ENCODE results near the gene TRMT10C. TPM values are rescaled to one million over a fixed set of nuclear protein-coding genes. Genes with fewer than 3 reads are reported as not detected.
"Not testable (repeated sequence)": the region's sequence is repeated elsewhere in the genome, so short reads cannot be mapped to it uniquely, and the experiment has no call there.

The TRMT10C gene
- 39.6 and 61.0 TPM in 2 replicates for total RNA-seq

DNA sequence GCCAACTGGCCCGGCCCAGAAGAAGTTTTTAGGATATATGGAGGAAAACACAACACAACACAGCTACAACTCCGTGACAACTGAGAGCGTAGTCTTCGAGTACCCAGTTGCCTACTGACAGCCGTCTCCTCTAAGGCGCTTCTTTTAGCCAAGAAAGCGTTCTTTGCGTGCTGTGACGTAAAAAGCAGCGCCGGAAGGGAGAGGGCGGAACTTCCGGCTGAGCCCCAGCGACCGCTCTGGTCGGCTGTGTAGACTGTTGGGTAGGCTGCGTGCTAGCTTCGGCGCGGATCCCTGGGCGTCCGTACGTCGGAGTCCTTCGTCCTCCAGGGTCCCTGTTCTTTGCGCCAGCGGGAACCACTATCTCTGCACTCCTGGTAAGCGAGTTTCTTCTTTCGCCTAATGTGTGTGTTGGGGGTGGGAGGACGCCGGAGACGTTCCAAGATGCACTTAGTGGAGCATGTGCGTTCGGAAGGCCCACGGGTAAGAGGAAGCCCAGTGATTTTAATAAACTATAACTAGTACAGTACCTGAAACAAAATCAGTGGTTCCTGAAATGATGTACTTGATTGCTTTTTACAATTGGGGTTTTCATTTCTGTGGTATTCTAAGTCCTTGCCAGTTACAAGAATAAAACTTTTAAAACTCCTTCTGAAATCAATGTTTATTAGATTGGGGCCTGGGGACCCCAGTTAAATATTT is at the start of gene TRMT10C:
Gene TRMT10C, plus strand, starts transcription at position 239 of the 699 bp plus-strand sequence. CDS start 2,914 bp downstream, outside the sequence.
- peak; percentile 86 for DNase-seq (ENCODE audit: low read depth)

DNA sequence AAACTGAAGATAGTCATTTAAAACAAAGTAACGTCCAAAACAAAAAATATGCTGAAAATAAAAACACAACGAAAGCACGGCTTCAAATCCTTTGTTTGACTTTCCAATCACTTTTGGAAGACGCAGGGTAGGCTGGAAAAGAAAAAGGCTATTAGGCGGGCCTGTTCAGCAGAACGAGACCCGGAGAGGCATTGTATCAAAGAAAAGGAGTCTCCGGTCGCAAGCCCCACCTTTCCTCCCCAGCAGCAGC is 49.3 kb upstream of the TRMT10C start:
- DNase-seq (ENCODE audit: low read depth), result no peak

DNA sequence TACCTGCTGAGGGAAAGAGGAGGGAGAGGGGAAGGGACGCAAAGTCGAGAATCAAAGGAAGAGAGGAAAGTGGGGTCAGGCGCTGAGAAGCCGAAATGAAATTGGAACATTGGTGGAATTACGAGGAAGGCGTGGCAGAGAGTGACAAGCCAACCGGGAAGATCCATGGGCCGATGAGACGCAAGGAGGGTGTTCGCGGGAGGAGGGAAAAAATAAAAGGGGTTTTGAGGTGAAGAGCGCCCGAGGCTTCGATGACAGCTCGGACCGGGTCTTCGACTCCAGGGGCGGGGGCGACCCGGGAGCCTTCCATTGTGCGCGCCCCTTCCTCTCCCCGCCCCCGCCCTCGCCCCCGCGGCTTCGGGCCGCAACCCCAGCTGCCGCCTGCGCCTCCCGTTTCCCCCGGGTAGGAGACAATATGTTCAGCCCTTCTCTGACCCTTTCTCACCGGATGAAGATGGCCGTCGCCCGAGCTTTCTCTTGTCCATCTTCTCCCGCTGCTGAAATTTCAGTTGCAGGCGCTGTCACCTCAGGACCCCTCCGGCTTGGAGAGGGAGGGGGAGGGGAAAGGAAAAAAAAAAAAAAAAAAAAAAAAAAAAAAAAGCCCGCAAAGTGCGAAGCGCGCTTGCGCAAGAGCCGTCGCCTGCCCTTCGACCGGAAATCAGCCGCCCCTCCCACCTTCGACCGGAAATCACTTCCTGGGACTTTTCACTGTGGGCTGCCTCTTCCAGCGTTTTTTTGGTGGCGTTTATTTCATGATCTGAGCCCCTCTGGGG is 48.8 kb upstream of the TRMT10C start, which contains the start of gene SENP7:
Gene SENP7, minus strand, starts transcription at position 567 of the 773 bp plus-strand sequence. Its CDS starts 82 bp downstream, at position 485.
- DNase-seq (ENCODE audit: low read depth), result peak; percentile 68

DNA sequence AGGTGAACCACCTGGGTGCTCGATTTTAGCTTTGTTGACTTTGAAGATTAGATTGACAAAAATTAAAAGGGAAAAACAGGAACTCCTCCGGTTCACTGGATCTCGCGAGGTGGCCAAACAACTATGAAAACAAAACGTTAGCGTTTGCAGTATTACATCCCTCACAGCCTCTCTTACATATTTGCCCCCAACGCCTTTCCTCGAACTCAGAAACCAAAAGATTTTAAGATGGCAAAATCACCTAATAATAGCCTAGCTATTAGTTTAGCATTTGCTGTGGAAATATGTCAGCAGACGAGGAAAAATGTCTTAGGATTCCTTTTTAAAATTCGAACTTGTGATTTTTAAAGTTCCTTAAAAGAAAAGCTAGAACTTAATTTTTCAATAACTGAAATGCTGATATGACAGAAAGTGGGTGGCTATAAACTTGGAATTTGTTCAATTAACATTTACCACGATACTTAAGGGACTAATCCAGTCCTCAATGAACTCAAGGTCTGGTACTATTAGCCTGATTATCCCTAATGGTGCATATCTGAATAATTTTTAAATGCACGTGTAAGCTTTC is 48.2 kb upstream of the TRMT10C start:
- DNase-seq (ENCODE audit: low read depth), result no peak

DNA sequence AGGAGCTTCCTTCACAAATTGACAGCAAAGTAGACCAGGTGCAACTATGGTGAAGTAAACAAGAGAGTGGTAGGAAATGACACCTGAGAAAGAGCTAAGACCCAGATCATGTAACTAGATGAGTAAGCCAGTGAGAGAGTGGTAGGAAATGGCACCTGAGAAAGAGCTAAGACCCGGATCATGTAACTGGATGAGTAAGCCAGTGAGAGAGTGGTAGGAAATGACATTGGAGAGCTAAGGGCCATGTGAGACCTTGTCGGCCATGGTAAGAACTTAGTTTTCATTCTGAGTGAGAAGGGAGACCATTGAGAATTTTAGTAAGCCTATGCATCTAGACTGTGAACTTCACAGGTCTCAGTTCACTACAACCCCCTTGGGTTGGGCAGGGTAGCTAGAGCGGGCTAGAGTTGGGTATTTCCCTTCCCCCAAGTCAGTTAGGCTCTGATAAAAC is 43.2 kb upstream of the TRMT10C start:
- peak; percentile 71 for DNase-seq (ENCODE audit: low read depth)

DNA sequence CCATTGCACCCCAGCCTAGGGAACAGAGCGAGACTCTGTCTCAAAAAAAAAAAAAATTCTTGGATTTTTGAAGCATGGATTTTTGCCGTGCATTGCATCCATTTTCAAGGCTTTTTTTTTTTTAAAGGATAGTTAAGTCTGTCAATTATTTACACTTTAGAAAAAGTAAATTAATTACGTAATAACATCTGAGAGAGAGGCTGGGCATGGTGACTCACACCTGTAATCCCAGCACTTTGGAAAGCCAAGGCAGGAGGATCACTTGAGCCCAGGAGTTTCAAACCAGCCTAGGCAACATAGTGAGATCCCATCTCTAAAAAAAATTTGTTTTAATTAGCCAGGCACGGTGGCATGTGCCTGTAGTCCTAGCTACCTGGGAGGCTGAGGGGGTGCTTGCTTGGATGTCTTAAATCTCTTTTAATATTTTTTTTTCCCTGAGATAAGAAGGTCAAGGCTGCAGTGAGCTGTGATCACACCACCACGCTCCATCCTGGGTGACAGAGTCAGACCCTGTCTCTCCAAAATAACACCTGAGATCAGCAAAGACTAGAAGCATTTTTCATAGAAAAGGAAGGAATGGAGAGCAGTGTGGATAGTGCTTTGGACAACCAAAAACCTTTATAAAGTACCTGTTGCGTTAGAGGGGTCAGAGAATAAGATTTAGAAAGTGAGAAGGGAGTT is 41.8 kb upstream of the TRMT10C start:
- peak; percentile 89 for DNase-seq (ENCODE audit: low read depth)

DNA sequence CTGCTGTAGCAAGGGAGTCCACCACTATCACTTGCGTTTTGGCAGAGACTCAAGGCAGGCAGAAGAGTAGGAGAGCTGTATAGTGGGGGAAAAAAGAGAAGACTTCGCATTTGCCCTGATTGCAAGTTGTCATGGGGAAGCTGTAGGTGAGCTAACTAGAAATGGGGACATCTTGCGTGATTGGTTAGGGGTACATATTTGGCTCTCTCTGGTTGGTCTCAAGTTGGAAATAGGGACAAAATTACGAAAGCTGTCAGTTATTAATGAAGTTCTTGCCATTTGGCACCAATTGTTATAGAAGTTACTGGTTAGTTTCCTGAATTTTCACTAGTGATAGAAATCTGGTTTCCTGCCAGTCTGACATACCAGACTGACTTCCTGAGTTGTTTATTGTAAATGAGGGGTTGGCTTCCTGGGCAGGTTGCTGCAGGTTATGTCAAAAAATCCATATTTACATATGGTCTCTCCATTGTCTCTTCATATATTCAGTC is 40.4 kb upstream of the TRMT10C start:
- no peak for DNase-seq (ENCODE audit: low read depth)

DNA sequence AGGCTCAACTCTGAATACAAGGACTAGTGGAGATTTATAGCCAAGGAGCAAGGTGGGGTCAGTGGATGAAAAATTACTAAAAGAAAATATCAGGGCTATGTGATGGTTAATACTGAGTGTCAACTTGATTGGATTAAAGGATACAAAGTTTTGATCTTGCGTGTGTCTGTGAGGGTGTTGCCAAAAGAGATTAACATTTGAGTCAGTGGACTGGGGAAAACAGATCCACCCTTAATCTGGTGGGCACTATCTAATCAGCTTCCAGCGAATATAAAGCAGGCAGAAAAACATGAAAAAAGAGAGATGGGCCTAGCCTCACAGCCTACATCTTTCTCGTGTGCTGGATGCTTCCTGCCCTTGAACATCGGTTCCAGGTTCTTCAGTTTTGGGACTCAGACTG is 34.2 kb upstream of the TRMT10C start:
- no peak for DNase-seq (ENCODE audit: low read depth)

DNA sequence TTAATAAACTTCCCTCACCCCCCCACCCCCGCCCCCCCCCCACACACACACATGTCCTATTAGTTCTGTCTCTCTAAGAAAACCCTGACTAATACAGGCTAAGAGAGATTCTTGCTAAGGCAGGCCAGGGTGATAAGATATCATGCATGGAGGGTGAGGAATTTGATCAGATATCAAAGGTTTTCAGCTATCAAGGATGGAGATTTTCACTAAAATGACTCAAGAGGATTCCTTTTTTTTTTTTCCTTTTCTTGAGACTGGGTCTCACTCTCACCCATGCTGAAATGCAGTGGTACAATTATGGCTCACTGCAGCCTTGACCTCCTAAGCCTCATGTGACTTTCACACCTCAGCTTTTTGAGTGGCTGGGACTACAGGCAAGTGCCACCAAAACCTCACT is 33.8 kb upstream of the TRMT10C start:
- no peak for DNase-seq (ENCODE audit: low read depth)

DNA sequence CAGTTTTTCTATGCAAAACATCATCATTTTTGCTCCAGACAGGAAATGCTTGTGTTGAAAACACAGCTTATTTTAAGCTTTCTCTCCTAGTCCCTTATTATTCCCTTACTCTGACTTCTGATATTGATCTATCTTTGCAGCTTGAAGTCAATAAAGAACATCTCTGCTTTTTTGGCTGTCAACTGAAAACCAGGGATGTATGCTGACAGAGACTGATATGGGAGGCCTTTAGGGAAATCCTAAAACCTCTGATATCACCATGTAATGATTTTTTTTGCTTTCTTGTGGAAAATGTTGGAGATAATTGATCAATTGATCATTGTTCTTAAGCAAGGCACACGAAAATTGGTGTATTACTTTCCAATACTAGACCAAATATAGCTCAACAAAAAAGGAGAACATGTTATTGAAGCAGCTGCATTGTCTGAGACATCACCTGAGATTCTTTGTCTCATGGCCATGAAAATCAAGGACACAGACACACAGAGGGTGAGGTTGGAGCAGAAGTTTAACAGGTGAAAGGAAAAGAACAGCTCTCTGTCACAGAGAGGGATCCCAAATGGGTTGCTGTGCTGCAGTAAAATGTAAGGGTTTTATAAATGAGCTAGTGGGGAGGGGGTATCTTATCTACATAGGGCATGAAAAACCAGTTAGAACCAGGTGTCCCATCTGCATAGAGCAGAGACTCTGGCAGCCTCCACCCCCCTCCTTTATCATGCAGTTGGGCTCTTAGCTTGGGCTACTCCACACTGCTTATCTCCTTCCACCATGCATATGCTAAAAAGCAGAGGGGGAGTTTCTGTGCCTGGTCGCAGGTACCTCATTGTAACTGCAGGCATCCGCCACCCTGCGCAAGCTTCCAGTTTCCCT is 31.6 kb upstream of the TRMT10C start:
- DNase-seq (ENCODE audit: low read depth), result no peak

DNA sequence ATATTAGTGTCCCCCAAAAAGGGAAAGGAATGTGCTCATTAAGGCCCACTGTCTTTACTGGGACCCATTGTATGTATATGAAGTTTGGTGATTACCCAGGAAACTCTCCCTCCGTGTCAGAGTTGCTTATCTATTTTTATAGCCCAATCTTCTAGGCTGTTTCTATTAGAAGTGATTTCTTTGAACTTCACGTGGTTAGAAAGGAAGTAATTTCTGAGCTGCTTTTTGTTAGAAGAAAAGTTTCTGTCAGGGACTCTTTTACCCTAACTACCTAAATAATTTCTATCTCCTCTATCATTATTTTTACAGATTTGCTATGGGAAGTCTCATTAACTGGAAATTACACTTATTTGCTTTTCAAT is 31.0 kb upstream of the TRMT10C start:
- no peak for DNase-seq (ENCODE audit: low read depth)

DNA sequence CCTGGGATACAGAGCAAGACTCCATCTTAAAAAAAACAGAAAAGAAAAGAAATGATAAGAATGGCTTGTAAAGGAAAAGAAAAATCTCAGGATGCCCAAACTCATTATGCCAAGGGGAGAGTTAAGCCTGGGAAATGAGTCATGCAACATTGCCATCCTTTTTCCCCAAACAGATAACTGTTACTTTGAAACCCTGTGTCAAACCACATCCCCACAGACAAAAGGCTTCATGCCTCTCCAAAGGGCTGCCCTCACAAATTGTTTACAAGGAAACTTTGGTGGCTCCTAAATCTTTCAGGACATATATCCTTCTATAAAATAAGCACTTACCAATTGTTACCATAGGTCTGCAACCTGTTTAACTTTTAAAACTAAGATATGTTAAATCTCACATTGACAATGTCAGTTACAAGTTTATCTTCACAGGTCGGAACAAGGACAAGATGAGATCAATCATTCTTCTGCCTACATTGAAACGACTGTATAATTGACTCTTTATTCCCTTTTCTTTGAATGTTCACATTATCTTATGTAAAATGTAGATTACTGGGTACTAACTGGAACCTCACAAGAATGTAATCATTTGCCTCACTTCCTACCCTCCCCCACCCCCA is 30.1 kb upstream of the TRMT10C start:
- DNase-seq (ENCODE audit: low read depth), result peak; percentile 11

DNA sequence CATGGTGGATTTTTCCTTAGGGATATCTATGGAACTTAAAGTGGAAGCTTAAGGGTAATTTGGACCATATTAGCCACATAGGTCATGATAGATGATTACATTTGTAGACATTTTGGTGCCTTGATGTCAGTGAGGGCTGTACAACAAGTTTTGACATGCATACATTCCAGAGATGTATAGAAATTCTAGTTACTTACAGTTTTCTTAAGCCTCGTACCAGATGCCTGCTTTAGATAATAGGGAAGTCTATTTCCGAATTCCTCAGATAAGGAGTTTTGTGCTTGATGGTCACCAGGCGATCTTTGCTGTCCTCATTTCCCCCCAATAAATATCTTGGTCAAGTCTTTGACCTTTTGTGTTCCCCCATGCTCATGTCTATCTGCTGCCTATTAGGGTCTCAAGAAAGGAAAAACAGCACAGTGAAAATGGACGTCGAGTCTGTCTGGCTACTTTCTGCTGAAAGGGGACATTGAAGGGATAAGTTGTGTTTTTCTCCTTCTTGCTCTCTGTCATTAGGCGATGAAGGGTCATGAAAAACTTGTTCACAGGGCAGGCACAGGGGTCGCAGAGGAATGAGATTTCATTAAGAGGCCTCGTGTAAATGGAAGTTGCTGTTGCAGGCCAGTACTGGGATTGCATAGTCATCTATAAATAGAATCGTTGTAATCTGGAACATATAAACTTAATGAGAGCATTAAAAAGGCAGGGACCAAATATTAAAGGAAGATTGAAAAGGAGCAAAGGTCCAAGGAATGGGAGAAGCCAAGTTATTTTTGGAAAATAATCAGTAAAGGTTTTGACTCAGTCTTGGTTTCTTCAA is 28.7 kb upstream of the TRMT10C start:
- DNase-seq (ENCODE audit: low read depth), result no peak

DNA sequence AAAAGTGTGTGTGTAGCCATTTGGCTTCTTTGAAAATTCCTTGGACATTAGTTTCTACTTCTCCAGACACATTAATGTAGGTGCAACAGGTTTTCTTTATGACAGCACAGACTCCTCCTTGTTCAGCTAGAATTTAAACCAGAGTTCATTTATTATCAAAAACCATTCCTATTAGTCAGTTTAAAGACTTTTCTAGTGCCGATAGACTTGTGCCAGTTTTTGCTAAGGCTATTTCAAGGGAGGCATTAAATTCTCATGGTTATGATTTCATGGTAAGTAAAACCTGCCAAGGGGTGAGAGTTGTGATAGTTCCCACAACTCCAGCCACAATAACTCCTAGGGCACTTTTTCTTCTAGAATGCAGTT is 28.1 kb upstream of the TRMT10C start:
- no peak for DNase-seq (ENCODE audit: low read depth)

DNA sequence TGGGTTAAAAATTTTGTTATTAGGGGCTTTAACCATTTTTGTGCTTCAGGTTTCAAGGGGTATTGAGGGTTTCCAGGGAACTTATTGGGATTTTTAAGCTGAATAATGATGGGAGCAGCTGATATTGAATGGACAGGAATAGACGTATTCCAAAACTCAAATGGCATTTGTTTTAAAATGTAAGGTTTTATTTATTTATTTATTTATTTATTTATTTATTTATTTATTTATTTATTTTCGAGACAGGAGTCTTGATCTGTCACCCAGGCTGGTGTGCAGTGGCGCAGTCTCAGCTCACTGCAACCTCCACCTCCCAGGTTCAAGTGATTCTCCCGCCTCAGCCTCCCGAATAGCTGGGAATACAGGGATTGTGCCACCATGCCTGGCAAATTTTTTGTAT is 26.4 kb upstream of the TRMT10C start:
- DNase-seq (ENCODE audit: low read depth), result no peak

DNA sequence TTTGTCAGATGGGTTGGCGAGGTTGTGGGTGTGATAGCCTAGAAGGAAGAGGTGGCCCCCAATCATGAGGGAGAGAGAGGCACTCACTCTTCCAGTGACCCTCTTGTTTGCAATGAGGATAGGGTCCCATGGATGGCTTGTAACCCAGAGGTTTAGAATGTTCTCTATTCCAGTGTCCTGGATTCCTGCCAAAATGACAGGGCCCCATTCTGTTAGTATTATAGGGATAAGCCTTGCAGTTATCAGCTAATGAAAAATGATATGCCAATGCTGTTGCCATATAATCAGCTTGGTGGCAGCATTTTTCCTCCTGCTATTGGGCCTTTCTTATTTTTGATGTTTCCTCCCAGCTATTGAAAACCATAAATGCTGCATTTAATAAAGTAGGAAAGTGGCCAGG is 25.4 kb upstream of the TRMT10C start:
- DNase-seq (ENCODE audit: low read depth), result no peak

DNA sequence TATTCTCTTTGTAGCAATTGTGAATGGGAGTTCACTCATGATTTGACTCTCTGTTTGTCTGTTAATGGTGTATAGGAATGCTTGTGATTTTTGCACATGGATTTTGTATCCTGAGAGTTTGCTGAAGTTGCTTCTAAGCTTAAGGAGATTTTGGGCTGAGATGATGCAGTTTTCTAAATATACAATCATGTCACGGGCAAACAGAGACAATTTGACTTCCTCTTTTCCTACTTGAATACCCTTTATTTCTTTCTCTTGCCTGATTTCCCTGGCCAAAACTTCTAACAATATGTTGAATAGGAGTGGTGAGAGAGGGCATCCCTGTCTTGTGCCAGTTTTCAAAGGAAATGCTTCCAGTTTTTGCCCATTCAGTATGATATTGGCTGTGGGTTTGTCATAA is 24.7 kb upstream of the TRMT10C start:
- not testable (repeated sequence) for DNase-seq (ENCODE audit: low read depth)

DNA sequence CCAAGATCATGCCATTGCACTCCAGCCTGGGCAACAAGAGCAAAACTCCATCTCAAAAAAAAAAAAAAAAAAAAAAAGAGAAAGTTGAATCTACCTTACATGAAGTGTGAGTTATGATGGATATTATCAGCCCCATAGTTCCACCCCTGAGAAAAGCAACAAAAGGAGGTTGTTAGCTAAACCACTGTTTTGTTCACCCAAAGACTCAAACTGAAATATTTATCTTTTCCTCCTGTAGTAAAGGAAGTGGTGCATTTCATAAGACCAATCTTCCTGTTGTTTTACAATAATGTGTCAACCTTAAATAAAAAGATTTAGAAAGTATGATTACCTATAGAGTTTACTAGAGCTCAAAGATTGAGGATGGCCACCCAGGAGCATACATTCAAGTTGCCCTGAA is 18.7 kb upstream of the TRMT10C start:
- no peak for DNase-seq (ENCODE audit: low read depth)

DNA sequence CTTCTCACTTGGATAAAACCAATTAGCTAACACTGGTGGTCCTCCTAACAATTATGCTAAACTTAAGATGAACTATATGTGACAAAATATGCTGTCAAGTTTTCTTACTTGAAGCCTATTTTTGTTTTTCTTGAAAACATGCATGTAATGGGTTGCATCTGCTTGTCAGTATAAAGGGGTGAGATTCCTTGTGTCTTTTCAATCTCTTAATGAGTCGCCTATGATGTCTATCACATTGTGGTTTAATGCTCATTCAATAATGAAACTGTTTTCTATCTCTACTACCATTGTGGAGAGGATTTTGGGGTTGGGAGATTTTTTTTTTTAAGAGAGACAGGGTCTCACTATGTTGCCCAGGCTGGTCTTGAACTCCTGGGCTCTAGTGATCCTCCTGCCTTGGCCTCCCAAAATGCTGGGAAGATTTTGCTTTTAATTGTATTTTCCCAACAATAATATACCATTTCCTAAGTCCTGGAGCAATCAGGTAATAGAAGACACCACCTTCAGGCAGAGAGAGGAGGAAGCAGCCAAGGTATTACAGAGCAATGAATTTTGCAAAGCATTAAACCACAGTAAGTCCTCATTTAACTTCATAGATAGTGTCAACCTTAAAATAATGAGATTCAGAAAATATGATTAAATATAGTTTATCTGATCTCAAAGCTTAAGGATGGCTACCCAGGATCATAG is 17.4 kb upstream of the TRMT10C start:
- peak; percentile 16 for DNase-seq (ENCODE audit: low read depth)
